GM21576 (cell line): ENCODE data around the gene VRK3.
"Not testable (repeated sequence)": the region's sequence is repeated elsewhere in the genome, so short reads cannot be mapped to it uniquely, and the experiment has no call there.

ENCODE experiments used
- ATAC-seq: cut with Tn5 transposase; IDR thresholded peaks from one replicate; pipeline ENCODE4 v1.9.1; 2021; ENCODE audit warnings: mild to moderate bottlenecking, moderate library complexity; ENCODE audit not compliant: unreplicated experiment

Gene VRK3

GRCh38 chr19:49997709-49998108, 27.5 kb downstream of the VRK3 start:
- no peak for ATAC-seq

GRCh38 chr19:49988433-49988832, 36.7 kb downstream of the VRK3 start:
- ATAC-seq = no peak

GRCh38 chr19:49988007-49988406, 37.2 kb downstream of the VRK3 start:
- ATAC-seq = no peak

GRCh38 chr19:49987159-49987698, 37.9 kb downstream of the VRK3 start:
- ATAC-seq = no peak

GRCh38 chr19:49986354-49986753, 38.8 kb downstream of the VRK3 start:
- no peak for ATAC-seq

GRCh38 chr19:49985871-49986270, 39.3 kb downstream of the VRK3 start:
- no peak for ATAC-seq

- no peak for ATAC-seq
Measured at GRCh38 chr19:49984491-49984890, 40.7 kb downstream of the VRK3 start.

GRCh38 chr19:49983645-49984229, 41.4 kb downstream of the VRK3 start:
- ATAC-seq = no peak

GRCh38 chr19:49981603-49982593, 43.3 kb downstream of the VRK3 start:
- no peak for ATAC-seq

- no peak for ATAC-seq
Measured at GRCh38 chr19:49978324-49978723, 46.8 kb downstream of the VRK3 start.

- ATAC-seq = no peak
Measured at GRCh38 chr19:49977881-49978280, 47.3 kb downstream of the VRK3 start.

GRCh38 chr19:49977076-49977475, 48.1 kb downstream of the VRK3 start:
- no peak for ATAC-seq

GRCh38 chr19:49976496-49976895, 48.7 kb downstream of the VRK3 start:
- ATAC-seq = no peak

GRCh38 chr19:49975051-49975450, 50.1 kb downstream of the VRK3 start:
- no peak for ATAC-seq

- no peak for ATAC-seq
Measured at GRCh38 chr19:49973987-49974386, 51.2 kb downstream of the VRK3 start.

GRCh38 chr19:49972841-49973240, 52.3 kb downstream of the VRK3 start:
- ATAC-seq = no peak

GRCh38 chr19:49971991-49972411, 53.2 kb downstream of the VRK3 start:
- ATAC-seq = no peak

GRCh38 chr19:49969355-49969754, 55.8 kb downstream of the VRK3 start:
- ATAC-seq = not testable (repeated sequence)

- ATAC-seq = no peak
Measured at GRCh38 chr19:49968279-49968922, 56.8 kb downstream of the VRK3 start.

GRCh38 chr19:49960980-49961379, 64.2 kb downstream of the VRK3 start, which contains the start of gene SIGLEC11:
Gene SIGLEC11, minus strand, starts transcription at chr19:49961172. Its CDS starts 91 bp downstream, at chr19:49961081.
- not testable (repeated sequence) for ATAC-seq

GRCh38 chr19:49959892-49960291, 65.3 kb downstream of the VRK3 start:
- not testable (repeated sequence) for ATAC-seq
